WTC11 (cell line): ENCODE results near the gene CPXM2. TPM values are rescaled to one million over a fixed set of nuclear protein-coding genes. Genes with fewer than 3 reads are reported as not detected.

Experiments used
- ATAC-seq: fragments of 200-7000 bp; cut with Tn5 transposase; 2 replicates; pipeline ENCODE4 v1.10.0; 2021; ENCODE audit warnings: mild to moderate bottlenecking, moderate library complexity
- CTCF ChIA-PET: fragments of 300-600 bp; sonication (Branson Sonifier 250); formaldehyde crosslinking; loops from one replicate; lab custom pipeline; 2021; ENCODE audit warnings: antibody characterized with exemption; lab: Charles Lee
- POLR2A ChIA-PET: fragments of 350-600 bp; sonication (Branson Sonifier 250); formaldehyde crosslinking; loops from one replicate; lab custom pipeline; 2021; ENCODE audit warnings: antibody characterized with exemption; lab: Charles Lee
- DNase-seq: peaks from one replicate; pipeline ENCODE4 v3.0.0; 2021; ENCODE audit warnings: low spot score
- H3K27ac Mint-ChIP-seq: 2 replicates; pipeline ENCODE4 v1.8.0; 2021; ENCODE audit warnings: mixed read lengths
- H3K27me3 Mint-ChIP-seq: 2 replicates; pipeline ENCODE4 v1.8.0; 2021; ENCODE audit warnings: low read depth, mild to moderate bottlenecking, moderate library complexity, mixed read lengths
- H3K36me3 Mint-ChIP-seq: 2 replicates; pipeline ENCODE4 v1.8.0; 2021; ENCODE audit warnings: mixed read lengths
- H3K4me1 Mint-ChIP-seq: 2 replicates; pipeline ENCODE4 v1.8.0; 2022; ENCODE audit warnings: mixed read lengths
- H3K4me3 Mint-ChIP-seq: 2 replicates; pipeline ENCODE4 v1.8.0; 2021; ENCODE audit warnings: mild to moderate bottlenecking, moderate library complexity, mixed read lengths
- H3K9me3 Mint-ChIP-seq: 2 replicates; pipeline ENCODE4 v1.8.0; 2021; ENCODE audit warnings: mixed read lengths
- CDX4 ChIP-seq: fragments of 250-450 bp; sonication (Bioruptor Pico); IDR thresholded peaks from 2 replicates; pipeline ENCODE4 v1.9.0; 2021; ENCODE audit warnings: moderate library complexity, mild to moderate bottlenecking, inconsistent platforms, borderline replicate concordance
- CREB1 ChIP-seq: sonication (generic); formaldehyde crosslinking; IDR thresholded peaks from 2 replicates; pipeline ENCODE4 v1.8.0; 2023; ENCODE audit warnings: mild to moderate bottlenecking, missing genetic modification reagents
- ETV6 ChIP-seq: sonication (generic); formaldehyde crosslinking; IDR thresholded peaks from 2 replicates; pipeline ENCODE4 v1.8.1; 2022; ENCODE audit warnings: mild to moderate bottlenecking, missing genetic modification reagents
- FOXJ3 ChIP-seq: sonication (generic); formaldehyde crosslinking; IDR thresholded peaks from 2 replicates; pipeline ENCODE4 v1.9.0; 2021; ENCODE audit warnings: missing genetic modification reagents, mild to moderate bottlenecking, borderline replicate concordance
- IRF2 ChIP-seq: sonication (generic); formaldehyde crosslinking; IDR thresholded peaks from 2 replicates; pipeline ENCODE4 v1.8.0; 2022; ENCODE audit warnings: low read depth, missing genetic modification reagents, borderline replicate concordance
- MXD4 ChIP-seq: fragments of 250-450 bp; sonication (Bioruptor Pico); IDR thresholded peaks from 2 replicates; pipeline ENCODE4 v1.8.0; 2021; ENCODE audit warnings: mild to moderate bottlenecking, moderate library complexity, borderline replicate concordance
- NFATC4 ChIP-seq: fragments of 250-450 bp; sonication (Bioruptor Pico); IDR thresholded peaks from 2 replicates; pipeline ENCODE4 v1.9.0; 2021; ENCODE audit warnings: mild to moderate bottlenecking
- NR2C2 ChIP-seq: sonication (generic); formaldehyde crosslinking; IDR thresholded peaks from 2 replicates; pipeline ENCODE4 v1.8.0; 2022; ENCODE audit warnings: mild to moderate bottlenecking, missing genetic modification reagents
- NR3C1 ChIP-seq: sonication (generic); formaldehyde crosslinking; conservative IDR thresholded peaks from 2 replicates; pipeline ENCODE4 v1.8.1; 2023; ENCODE audit warnings: low read depth, mild to moderate bottlenecking, missing genetic modification reagents
- PRRX2 ChIP-seq: fragments of 250-450 bp; sonication (Bioruptor Pico); IDR thresholded peaks from 2 replicates; pipeline ENCODE4 v1.8.0; 2021; ENCODE audit warnings: mild to moderate bottlenecking
- SOX15 ChIP-seq: fragments of 250-450 bp; sonication (Bioruptor Pico); IDR thresholded peaks from 2 replicates; pipeline ENCODE4 v1.9.0; 2021; ENCODE audit warnings: mild to moderate bottlenecking
- STAT6 ChIP-seq: sonication (generic); formaldehyde crosslinking; conservative IDR thresholded peaks from 2 replicates; pipeline ENCODE4 v1.8.1; 2023; ENCODE audit warnings: mild to moderate bottlenecking, low read depth, missing genetic modification reagents, moderate library complexity
- TCF7 ChIP-seq: sonication (generic); formaldehyde crosslinking; IDR thresholded peaks from 2 replicates; pipeline ENCODE4 v1.8.0; 2022; ENCODE audit warnings: mild to moderate bottlenecking, low read depth, missing genetic modification reagents, moderate library complexity
- TP53 ChIP-seq: sonication (generic); formaldehyde crosslinking; IDR thresholded peaks from 2 replicates; pipeline ENCODE4 v1.8.1; 2023; ENCODE audit warnings: mild to moderate bottlenecking, missing genetic modification reagents
- ZMAT4 ChIP-seq: fragments of 250-450 bp; sonication (Bioruptor Pico); IDR thresholded peaks from 2 replicates; pipeline ENCODE4 v1.9.0; 2021; ENCODE audit warnings: mild to moderate bottlenecking
- ZNF232 ChIP-seq: sonication (generic); formaldehyde crosslinking; IDR thresholded peaks from 2 replicates; pipeline ENCODE4 v1.8.0; 2022; ENCODE audit warnings: mild to moderate bottlenecking, missing genetic modification reagents
- ZNF263 ChIP-seq: sonication (generic); formaldehyde crosslinking; IDR thresholded peaks from 2 replicates; pipeline ENCODE4 v1.8.1; 2022; ENCODE audit warnings: low read depth, mild to moderate bottlenecking, moderate library complexity, missing genetic modification reagents
- ZNF281 ChIP-seq: sonication (generic); formaldehyde crosslinking; IDR thresholded peaks from 2 replicates; pipeline ENCODE4 v1.8.0; 2023; ENCODE audit warnings: mild to moderate bottlenecking, missing genetic modification reagents
- ZNF317 ChIP-seq: sonication (generic); formaldehyde crosslinking; IDR thresholded peaks from 2 replicates; pipeline ENCODE4 v1.8.1; 2023; ENCODE audit warnings: low read depth, mild to moderate bottlenecking, moderate library complexity, missing genetic modification reagents, borderline replicate concordance
- ZNF416 ChIP-seq: fragments of 250-450 bp; sonication (Bioruptor Pico); IDR thresholded peaks from 2 replicates; pipeline ENCODE4 v1.9.0; 2021; ENCODE audit warnings: mild to moderate bottlenecking, inconsistent platforms
- ZNF671 ChIP-seq: fragments of 250-450 bp; sonication (Bioruptor Pico); IDR thresholded peaks from 2 replicates; pipeline ENCODE4 v1.8.0; 2021; ENCODE audit warnings: mild to moderate bottlenecking
- total RNA-seq: library from RNA; stranded (reverse); gene quantifications from 3 replicates; pipeline ENCODE4 v1.2.3, GENCODE V29; 2021
- TF ChIP-seq, protein P1 (sequence below): sonication (generic); formaldehyde crosslinking; IDR thresholded peaks from 2 replicates; pipeline ENCODE4 v1.8.1; 2023; ENCODE audit warnings: mild to moderate bottlenecking, missing genetic modification reagents
- TF ChIP-seq, protein P2 (sequence below): sonication (generic); formaldehyde crosslinking; IDR thresholded peaks from 2 replicates; pipeline ENCODE4 v1.8.0; 2023; ENCODE audit warnings: missing genetic modification reagents, mild to moderate bottlenecking, borderline replicate concordance

CPXM2 gene
- total RNA-seq, 1 experiment from 2014 or later = 3.4 TPM

- no peak for DNase-seq
- Mint-ChIP-seq H3K36me3 (no peaks in the 10 kb centered on the region), H3K4me3 (peak overlapping the region; percentile 68), H3K4me1 (peaks cover 20% of the 10 kb centered on the region), H3K9me3 (no peaks in the 10 kb centered on the region), H3K27ac (no peak overlapping the region), H3K27me3 (peaks cover 29% of the 10 kb centered on the region)
- TF ChIP-seq, protein P1, sequence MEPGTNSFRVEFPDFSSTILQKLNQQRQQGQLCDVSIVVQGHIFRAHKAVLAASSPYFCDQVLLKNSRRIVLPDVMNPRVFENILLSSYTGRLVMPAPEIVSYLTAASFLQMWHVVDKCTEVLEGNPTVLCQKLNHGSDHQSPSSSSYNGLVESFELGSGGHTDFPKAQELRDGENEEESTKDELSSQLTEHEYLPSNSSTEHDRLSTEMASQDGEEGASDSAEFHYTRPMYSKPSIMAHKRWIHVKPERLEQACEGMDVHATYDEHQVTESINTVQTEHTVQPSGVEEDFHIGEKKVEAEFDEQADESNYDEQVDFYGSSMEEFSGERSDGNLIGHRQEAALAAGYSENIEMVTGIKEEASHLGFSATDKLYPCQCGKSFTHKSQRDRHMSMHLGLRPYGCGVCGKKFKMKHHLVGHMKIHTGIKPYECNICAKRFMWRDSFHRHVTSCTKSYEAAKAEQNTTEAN (CRISPR knock-in tag) = no peak
- TF ChIP-seq STAT6 (CRISPR knock-in tag) (no peak), FOXJ3 (CRISPR knock-in tag) (no peak), ZMAT4 (CRISPR knock-in tag) (no peak), ZNF281 (no peak), ZNF232 (no peak), PRRX2 (no peak), ZNF263 (CRISPR knock-in tag) (no peak), ZNF317 (CRISPR knock-in tag) (no peak), CDX4 (CRISPR knock-in tag) (no peak), NR2C2 (CRISPR knock-in tag) (no peak)
- ChIA-PET CTCF (interaction anchor here (1.2 kb wide), 1 partner anchor 9 kb away, joined by 5 read pairs; no protein-coding TSS in a partner anchor), POLR2A (interaction anchor here (1.1 kb wide), 1 partner anchor 19 kb away, joined by 3 read pairs; no protein-coding TSS in a partner anchor)
- no peak for ATAC-seq
Measured at GRCh38 chr10:123890226-123890625, 1.4 kb downstream of the CPXM2 start.

DNA sequence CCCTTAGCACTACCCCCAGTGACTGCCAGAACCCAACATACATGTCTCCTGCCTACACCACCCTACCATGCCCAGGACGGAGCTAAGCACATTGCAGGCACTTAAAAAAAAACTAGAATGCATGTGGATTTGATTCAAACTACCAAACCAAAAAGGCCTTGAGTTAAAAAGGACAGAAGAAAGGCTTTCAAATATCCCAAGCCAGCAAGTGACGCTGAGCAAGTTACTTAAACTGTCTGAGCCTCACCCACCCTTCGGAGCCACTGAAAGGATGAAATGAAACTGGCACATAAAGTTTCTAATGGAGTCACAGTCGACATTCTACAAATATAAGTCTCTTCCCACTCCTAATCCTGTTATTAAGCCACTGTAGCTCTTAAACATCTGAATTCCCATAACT is 1.8 kb downstream of the CPXM2 start:
- Mint-ChIP-seq H3K27ac (no peak overlapping the region), H3K9me3 (no peaks in the 10 kb centered on the region), H3K4me3 (no peak overlapping the region), H3K4me1 (peaks cover 20% of the 10 kb centered on the region), H3K27me3 (peaks cover 29% of the 10 kb centered on the region), H3K36me3 (no peaks in the 10 kb centered on the region)
- CTCF ChIA-PET = no interaction called here
- POLR2A ChIA-PET = interaction anchor here (1.1 kb wide), 1 partner anchor 19 kb away, joined by 3 read pairs; no protein-coding TSS in a partner anchor
- no peak for DNase-seq
- ATAC-seq = no peak
- no peak for TF ChIP-seq ZNF671 (CRISPR knock-in tag)
- no peak for TF ChIP-seq TCF7
- no peak for TF ChIP-seq PRRX2
- TF ChIP-seq, protein P2, sequence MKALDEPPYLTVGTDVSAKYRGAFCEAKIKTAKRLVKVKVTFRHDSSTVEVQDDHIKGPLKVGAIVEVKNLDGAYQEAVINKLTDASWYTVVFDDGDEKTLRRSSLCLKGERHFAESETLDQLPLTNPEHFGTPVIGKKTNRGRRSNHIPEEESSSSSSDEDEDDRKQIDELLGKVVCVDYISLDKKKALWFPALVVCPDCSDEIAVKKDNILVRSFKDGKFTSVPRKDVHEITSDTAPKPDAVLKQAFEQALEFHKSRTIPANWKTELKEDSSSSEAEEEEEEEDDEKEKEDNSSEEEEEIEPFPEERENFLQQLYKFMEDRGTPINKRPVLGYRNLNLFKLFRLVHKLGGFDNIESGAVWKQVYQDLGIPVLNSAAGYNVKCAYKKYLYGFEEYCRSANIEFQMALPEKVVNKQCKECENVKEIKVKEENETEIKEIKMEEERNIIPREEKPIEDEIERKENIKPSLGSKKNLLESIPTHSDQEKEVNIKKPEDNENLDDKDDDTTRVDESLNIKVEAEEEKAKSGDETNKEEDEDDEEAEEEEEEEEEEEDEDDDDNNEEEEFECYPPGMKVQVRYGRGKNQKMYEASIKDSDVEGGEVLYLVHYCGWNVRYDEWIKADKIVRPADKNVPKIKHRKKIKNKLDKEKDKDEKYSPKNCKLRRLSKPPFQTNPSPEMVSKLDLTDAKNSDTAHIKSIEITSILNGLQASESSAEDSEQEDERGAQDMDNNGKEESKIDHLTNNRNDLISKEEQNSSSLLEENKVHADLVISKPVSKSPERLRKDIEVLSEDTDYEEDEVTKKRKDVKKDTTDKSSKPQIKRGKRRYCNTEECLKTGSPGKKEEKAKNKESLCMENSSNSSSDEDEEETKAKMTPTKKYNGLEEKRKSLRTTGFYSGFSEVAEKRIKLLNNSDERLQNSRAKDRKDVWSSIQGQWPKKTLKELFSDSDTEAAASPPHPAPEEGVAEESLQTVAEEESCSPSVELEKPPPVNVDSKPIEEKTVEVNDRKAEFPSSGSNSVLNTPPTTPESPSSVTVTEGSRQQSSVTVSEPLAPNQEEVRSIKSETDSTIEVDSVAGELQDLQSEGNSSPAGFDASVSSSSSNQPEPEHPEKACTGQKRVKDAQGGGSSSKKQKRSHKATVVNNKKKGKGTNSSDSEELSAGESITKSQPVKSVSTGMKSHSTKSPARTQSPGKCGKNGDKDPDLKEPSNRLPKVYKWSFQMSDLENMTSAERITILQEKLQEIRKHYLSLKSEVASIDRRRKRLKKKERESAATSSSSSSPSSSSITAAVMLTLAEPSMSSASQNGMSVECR (CRISPR knock-in tag) = no peak
- TF ChIP-seq ZNF416 (CRISPR knock-in tag) = no peak
- no peak for TF ChIP-seq NR3C1 (CRISPR knock-in tag)
- no peak for TF ChIP-seq NR2C2 (CRISPR knock-in tag)
- TF ChIP-seq NFATC4 (CRISPR knock-in tag) = no peak
- TF ChIP-seq TP53 (CRISPR knock-in tag) = no peak
- no peak for TF ChIP-seq CDX4 (CRISPR knock-in tag)
- no peak for TF ChIP-seq CREB1 (CRISPR knock-in tag)
- no peak for TF ChIP-seq MXD4 (CRISPR knock-in tag)
- TF ChIP-seq ETV6 (CRISPR knock-in tag) = no peak
- no peak for TF ChIP-seq IRF2 (CRISPR knock-in tag)
- TF ChIP-seq SOX15 (CRISPR knock-in tag) = no peak
